Neutrophil (primary cell): ENCODE data around the gene SGCE.
A peak's percentile ranks its signal among the peaks of the same experiment; 100 is the strongest.

Experiments used
- H3K27ac ChIP-seq: fragments of 200-600 bp; sonication (generic); 2 replicates; pipeline ENCODE4 v1.5.1; 2016; ENCODE audit warnings: mild to moderate bottlenecking, moderate library complexity
- H3K27me3 ChIP-seq: fragments of 200-600 bp; sonication (generic); 2 replicates; pipeline ENCODE4 v1.6.0; 2016; ENCODE audit warnings: mild to moderate bottlenecking
- H3K36me3 ChIP-seq: fragments of 200-600 bp; sonication (generic); 2 replicates; pipeline ENCODE4 v1.5.1; 2017
- H3K4me1 ChIP-seq, 2 experiments: fragments of 200-600 bp in 1 of 2; sonication (generic) in 1 of 2; 1 replicate in 1 of 2; 2 replicates in 1 of 2; pipeline versions ENCODE4 v1.5.1 to v1.6.1; 2013 to 2016; ENCODE audit warnings: low read depth in 1 of 2, low read length in 1 of 2, mild to moderate bottlenecking in 1 of 2, moderate library complexity in 1 of 2; ENCODE audit not compliant: control insufficient read depth in 1 of 2, insufficient read depth in 1 of 2
- H3K4me3 ChIP-seq, 2 experiments: fragments of 200-600 bp in 1 of 2; sonication (generic) in 1 of 2; 1 replicate in 1 of 2; 2 replicates in 1 of 2; pipeline ENCODE4 v1.5.1; 2013 to 2016; ENCODE audit warnings: low read depth in 1 of 2, low read length in 1 of 2, mild to moderate bottlenecking in 1 of 2, moderate library complexity in 1 of 2
- H3K9me3 ChIP-seq: fragments of 200-600 bp; sonication (generic); 2 replicates; pipeline ENCODE4 v1.5.1; 2016
- CTCF ChIP-seq: fragments of 200-600 bp; sonication (generic); IDR thresholded peaks from 2 replicates; pipeline ENCODE4 v1.5.1; 2016; ENCODE audit warnings: antibody characterized with exemption

Gene SGCE

DNA sequence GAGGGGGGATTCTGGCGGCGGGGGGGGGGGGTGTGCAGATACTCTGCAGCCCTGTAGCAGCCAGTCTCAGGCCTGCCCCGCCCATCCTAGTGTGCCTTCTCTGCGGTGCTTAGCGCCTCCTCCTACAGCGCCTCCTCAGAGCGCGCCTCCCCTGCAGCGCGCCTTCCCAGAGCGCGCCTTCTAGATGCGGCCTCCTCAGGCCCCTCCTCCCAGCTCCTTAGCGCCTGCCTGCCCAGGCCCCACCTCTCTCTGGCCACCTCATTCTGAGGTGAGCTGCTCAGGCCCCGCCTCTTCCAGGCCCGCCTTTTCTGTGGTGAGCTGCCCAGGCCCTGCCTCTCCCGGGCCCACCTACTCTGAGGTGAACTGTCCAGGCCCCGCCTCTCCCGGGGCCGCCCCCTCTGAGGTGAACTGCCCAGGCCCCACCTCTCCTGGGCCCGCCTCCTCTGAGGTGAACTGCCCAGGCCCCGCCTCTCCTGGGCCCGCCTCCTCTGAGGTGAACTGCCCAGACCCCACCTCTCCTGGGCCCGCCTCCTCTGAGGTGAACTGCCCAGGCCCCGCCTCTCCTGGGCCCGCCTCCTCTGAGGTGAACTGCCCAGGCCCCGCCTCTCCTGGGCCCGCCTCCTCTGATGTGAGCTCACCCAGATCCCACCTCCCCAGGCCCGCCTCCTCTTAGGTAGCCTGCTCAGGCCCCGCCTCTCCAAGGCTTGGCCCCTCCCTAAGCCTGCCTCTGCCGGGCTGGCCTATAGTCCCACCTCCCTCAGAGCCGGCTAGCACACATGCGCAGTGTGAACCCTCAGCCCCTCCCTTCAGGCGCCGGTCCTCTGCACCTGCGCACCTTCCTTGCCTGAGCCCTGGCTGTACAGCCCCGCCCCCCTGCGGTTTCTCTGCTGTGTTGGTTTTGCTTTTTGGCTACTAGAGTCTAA, 2.1 kb upstream of the SGCE start:
- peak overlapping the region; percentile 34 for H3K27ac ChIP-seq
- H3K36me3 ChIP-seq: no peaks in the 10 kb centered on the region
- H3K4me3 ChIP-seq: peak overlapping the region; percentile 44 to 55
- no peak for TF ChIP-seq CTCF
- H3K27me3 ChIP-seq: peaks cover 45% of the 10 kb centered on the region
- no peaks in the 10 kb centered on the region for H3K9me3 ChIP-seq
- peaks cover 33 to 38% of the 10 kb centered on the region in 2 experiments for H3K4me1 ChIP-seq

GRCh38 chr7:94656925-94657731, 1.2 kb upstream of the SGCE start:
- Histone ChIP-seq H3K36me3 (no peaks in the 10 kb centered on the region), H3K4me3 (peak overlapping the region; percentile 44 to 55), H3K9me3 (no peaks in the 10 kb centered on the region), H3K4me1 (peaks cover 33 to 38% of the 10 kb centered on the region in 2 experiments), H3K27ac (no peak overlapping the region), H3K27me3 (peaks cover 54% of the 10 kb centered on the region)
- TF ChIP-seq CTCF: no peak

DNA sequence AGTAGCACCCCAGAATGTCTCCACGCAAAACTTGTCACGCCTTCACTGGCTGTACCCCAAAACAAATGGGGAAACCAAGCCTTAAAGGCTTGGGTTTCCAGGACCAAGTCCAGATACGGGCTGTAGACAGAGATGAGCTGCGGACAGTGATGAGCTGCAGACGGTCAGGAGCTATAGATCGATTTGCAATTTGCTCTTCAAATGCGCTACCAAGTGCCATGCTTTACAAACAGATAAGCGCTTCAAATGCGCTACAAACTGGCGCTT, 658 bp upstream of the SGCE start:
- no peak for TF ChIP-seq CTCF
- Histone ChIP-seq H3K4me3 (peak overlapping the region in 1 of 2 experiments; percentile 55), H3K27ac (no peak overlapping the region), H3K36me3 (no peaks in the 10 kb centered on the region), H3K4me1 (peaks cover 33 to 38% of the 10 kb centered on the region in 2 experiments), H3K27me3 (peaks cover 60% of the 10 kb centered on the region), H3K9me3 (no peaks in the 10 kb centered on the region)

GRCh38 chr7:94655126-94655847, 646 bp downstream of the SGCE start:
- peak overlapping the region in 1 of 2 experiments; percentile 25 for H3K4me3 ChIP-seq
- peaks cover 73% of the 10 kb centered on the region for H3K27me3 ChIP-seq
- H3K4me1 ChIP-seq: peaks cover 33 to 37% of the 10 kb centered on the region in 2 experiments
- no peaks in the 10 kb centered on the region for H3K36me3 ChIP-seq
- no peaks in the 10 kb centered on the region for H3K9me3 ChIP-seq
- H3K27ac ChIP-seq: no peak overlapping the region
- no peak for TF ChIP-seq CTCF

DNA sequence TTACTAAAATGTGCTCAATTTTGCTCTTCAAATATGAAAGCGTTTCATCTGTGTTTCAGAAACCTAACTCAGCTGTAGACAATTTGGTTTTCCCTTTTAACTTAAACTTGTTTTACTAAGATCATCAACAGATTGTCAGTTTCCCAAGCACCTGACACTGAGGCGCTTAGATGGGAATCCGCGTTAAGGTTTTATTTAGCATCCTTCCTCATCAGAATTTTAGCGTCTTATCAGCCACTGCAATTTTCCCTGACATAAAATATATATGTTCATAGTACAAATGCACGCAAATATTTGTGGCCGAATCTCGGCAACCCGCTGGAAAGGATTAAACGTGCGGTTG, 1.2 kb downstream of the SGCE start:
- Histone ChIP-seq H3K9me3 (no peaks in the 10 kb centered on the region), H3K4me1 (peaks cover 31% of the 10 kb centered on the region in 2 experiments), H3K36me3 (no peaks in the 10 kb centered on the region), H3K27ac (no peak overlapping the region), H3K27me3 (peaks cover 77% of the 10 kb centered on the region), H3K4me3 (no peak overlapping the region)
- TF ChIP-seq CTCF: no peak
